Stimulated activated CD8-positive, alpha-beta memory T cell treated with anti-CD3 and anti-CD28 coated beads, Interleukin-12 subunit alpha, Interleukin-12 subunit beta, amount 100 ng/mL, for 4 hours (primary cell): ENCODE measurements around the gene ZNF362.

ENCODE experiments used
- DNase-seq: peaks from one replicate; pipeline ENCODE4 v3.0.0-alpha.2; 2020; ENCODE audit warnings: low read depth

Gene ZNF362

DNA sequence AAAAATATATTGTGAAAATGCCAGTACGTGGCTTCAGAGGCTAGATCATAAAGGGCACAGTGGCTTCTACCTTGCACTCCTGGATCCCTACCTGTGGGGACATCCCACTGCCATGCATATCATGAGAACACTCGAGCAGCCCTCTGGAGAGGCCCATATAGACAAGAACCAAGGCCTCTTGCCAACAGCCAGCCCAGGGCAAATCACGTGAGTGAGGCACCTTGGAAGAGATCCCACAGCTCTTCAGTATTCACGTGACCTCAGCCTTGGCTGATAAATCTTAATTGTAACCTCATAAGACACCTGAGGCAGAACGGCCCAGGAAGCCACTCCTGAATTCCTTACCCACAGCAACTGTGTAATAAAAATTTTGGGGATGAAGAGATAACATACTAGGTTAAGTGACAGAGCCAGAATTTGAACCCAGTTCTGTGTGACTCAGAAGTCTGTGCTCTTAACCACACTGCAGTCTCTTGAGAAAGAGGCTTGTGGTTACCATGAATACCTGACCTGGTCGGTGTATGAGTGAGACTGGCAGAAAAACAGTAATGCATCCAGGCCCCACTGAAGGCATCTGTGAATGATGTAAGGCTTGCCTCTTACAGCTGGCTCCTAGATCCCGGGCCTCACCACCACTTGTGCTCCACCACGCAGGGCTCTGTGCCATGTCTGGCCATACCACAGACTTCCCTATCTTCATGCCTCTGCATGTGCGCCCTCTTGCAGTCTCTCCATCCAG lies 71.5 kb downstream of the ZNF362 start:
- no peak for DNase-seq

DNA sequence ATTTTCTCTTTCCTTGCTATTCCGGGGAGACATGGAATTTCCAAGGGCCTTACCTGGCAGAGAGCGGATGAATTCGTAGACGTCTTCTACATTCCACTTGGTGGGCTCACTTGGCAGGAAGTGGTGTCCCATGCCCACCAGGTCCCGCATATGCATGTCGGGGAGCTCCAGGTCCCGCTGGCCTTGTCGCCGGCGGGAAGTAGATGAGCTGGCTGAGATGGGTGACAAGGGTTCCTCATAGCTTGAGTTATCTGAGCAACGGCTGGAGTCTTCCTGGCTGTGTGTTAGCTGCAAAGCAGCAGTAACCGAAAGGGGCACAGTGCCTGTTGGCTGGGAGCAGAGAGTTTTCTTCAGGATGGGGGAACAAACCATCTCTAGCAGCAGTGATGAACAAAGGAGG lies 72.5 kb downstream of the ZNF362 start:
- DNase-seq, result no peak

DNA sequence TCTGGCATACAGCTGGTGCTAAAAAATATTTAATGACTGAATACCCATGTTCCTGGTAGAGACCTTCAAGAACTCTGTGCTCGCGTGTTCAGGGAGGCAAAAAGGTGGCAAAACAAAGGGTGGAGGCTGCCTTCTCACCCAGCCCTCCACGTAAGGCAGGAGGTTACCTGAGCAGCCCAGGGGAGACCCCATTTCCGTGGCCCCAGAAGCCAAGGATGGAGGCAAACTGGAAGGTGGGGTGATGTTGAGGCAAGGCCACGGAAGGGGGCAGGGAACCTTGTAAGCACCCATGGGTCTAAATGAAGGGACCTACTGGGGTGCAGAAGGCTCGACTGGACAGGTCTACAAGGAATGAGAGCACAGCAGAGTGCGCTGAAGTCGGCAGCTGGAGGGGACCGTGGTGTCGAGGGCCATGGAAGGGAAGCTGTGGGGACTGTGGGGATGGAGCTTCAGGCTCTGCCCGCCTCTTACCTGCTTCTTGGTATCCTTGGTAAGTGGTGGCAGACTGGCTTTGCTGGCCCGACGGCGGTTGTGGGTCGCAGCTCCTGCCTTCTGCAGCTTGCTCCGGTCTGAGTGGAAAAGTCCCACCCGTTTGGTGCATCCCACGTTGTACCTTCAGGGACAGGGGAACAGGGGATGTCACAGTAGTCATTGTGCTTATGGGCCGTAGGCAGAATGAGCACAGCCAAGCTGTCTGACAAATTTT lies 73.5 kb downstream of the ZNF362 start:
- no peak for DNase-seq

DNA sequence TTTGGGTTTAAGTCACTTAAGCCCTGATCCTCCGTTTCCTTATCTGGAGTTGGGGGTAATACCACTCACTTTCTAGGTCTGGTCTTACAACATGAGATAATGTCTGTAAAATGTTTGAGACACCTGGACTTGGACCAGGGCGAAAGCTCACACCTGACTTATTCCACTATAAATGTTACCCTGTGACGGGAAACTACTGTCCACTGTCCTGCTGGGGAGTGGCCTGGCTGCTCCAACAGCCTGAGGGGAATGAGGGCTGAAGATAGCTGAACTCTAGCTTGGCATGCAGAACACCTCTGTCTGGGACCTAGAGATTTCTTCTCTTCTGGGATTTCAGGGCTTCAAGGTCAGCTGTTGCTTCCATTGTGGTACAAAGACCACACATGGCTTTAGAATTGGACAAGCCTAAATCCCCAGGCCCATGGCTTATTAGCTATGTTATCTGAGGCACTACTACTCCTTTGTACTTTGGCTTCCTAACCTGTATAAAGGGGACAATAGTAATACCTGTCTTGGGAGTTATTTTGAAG lies 74.1 kb downstream of the ZNF362 start:
- DNase-seq, result no peak

DNA sequence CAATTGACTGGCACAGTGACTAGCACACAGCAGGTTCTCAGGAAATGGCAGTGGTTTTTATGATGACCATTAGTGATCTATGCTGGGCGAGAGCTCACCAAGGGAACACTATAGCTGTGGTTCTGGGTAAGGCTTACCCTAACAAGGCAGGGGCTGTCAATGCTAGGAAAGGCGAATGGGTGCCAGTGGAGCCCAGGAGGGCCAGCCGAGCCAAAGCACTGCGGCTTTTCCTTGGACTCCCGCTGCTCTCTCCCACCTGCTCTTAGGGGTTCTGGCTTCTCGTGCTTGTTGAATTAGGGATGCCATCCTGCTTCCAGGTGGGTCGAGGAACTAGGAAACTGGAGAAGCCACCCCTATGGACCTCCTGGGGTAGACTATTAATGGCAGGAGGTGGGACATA lies 74.6 kb downstream of the ZNF362 start:
- DNase-seq, result no peak

GRCh38 chr1:33331444-33332356 lies 75.4 kb downstream of the ZNF362 start:
- DNase-seq, result no peak

- DNase-seq, result no peak
Measured at GRCh38 chr1:33332357-33332789, 76.1 kb downstream of the ZNF362 start.

GRCh38 chr1:33332881-33333280 lies 76.6 kb downstream of the ZNF362 start:
- DNase-seq, result no peak

DNA sequence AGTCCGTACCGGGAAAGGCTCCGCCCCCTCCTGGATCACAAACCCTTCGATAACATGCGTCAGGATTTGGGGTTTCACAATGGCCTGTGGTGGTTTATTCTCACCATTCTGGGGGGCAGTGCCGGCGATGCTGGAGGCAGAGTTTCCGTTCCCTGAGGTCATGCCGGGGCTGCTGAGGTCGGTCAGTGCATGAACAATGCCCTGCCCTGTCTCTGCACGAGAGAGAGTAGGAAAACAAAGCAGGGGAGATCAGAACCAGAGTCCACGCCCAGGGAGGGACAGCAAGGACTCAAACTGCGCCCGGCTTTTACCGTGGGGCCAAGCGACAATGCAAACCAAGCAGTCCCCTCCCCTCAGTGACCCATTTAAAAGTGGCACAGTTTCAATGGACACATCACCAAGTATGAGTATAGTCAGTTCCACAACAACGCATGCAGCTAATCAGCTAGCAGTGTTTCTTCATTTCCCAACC lies 77.8 kb downstream of the ZNF362 start:
- no peak for DNase-seq

DNA sequence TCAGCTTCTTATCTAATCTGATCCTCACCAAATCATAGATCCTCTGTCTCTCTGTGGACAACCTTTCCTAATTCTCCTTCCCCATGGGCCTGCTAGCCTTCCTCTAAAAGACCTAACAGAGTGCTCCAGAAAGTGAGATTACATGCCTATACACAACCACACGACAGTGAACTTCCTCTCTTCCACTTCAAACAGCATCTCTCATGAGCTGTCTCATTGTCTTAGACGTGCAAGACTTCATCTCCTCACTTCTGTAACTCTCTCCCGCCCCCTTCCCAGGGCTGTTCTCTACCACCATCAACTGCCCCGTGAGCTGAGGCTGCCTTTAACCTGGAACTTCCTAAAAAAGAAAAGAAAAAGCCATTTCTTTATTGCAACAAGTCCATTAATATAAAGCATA lies 78.7 kb downstream of the ZNF362 start:
- no peak for DNase-seq

- DNase-seq, result no peak
Measured at GRCh38 chr1:33336580-33336979, 80.3 kb downstream of the ZNF362 start.

DNA sequence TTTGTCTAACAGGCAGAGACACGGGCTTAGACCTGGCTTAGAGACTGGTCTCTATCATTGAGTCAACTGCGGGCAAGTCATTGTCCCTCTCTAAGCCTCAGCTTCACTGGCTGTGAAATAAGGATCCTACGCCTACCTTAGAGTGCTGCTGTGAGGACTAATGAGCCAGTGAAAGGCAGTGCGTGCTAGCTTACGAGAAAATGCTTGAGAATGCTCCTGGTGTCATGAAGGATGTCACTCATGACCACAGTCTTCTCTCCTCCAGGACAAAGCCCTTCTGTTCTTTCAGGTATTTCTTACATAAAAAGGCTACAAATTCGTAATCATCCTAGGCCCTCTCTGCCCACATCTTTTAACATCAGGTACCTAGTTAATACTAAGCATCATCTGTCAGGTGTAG lies 81.1 kb downstream of the ZNF362 start:
- DNase-seq, result no peak

DNA sequence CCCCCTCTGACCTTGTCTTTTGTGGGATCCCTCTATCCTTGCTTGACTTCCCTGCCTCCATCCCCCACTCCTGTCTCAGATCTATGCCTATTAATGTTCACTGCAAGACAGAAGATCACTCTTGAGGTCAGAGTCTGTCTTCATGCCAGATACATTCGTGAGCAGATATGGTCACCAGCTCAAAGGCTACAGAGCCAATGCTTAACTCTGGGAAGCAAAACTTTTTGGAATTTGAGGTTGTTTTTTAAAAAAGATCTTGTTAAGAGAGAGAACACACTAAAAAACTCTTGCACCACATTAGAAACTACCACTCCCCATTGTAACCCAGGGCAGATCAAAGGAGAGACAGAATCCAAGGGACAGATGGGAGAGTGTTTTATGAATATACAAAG lies 81.8 kb downstream of the ZNF362 start:
- DNase-seq, result no peak

- DNase-seq, result no peak
Measured at GRCh38 chr1:33338440-33339211, 82.3 kb downstream of the ZNF362 start.

DNA sequence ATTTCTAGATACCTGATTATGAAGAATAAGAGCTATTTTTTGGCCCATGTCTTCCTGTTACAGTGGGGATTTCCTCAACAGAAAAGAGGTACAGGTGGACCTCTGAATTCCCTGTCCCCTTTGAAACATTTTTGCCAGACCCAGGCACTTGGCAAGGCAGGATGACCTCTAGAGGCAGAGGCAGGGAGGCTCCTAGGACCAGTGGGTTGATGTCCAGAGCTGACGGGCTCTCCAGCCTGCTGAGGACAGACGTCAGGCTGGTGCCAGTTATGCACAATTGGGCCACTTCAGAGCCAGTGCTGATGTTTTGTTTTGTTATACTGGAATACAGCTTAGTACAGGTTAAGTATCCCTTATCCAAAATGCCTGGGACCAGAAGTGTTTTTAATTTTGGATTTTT lies 83.1 kb downstream of the ZNF362 start:
- no peak for DNase-seq

GRCh38 chr1:33341190-33341589 lies 84.9 kb downstream of the ZNF362 start:
- DNase-seq, result no peak

- DNase-seq, result no peak
Measured at GRCh38 chr1:33342041-33342723, 85.9 kb downstream of the ZNF362 start.

GRCh38 chr1:33343539-33343938 lies 87.2 kb downstream of the ZNF362 start:
- DNase-seq, result no peak

GRCh38 chr1:33344896-33345560 lies 88.7 kb downstream of the ZNF362 start:
- no peak for DNase-seq

DNA sequence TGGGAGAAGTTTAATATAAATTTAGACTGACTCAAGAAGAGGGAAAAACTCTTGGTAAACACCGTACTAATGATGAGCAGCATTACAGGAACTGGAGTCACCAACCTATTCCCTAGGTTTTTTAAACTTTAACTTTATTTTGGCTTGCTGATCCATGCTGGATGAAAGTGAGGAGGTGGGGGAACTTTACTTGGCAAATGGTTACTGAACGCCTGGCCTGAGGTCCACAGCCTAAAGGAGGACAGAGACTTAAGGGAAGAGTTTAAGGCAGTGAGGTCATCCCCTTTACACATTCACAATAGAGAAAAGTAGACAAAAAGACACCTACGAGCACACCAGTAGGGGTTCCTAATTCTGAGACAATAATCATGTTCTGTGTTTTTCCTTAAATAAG lies 90.2 kb downstream of the ZNF362 start:
- no peak for DNase-seq
